GM19397 (cell line): ENCODE measurements around the gene BST1.

Experiments
- ATAC-seq: cut with Tn5 transposase; IDR thresholded peaks from one replicate; pipeline ENCODE4 v1.9.1; 2021; ENCODE audit warnings: mild to moderate bottlenecking, moderate library complexity; ENCODE audit not compliant: unreplicated experiment

BST1 gene

GRCh38 chr4:15676039-15676438, 26.8 kb upstream of the BST1 start:
- ATAC-seq, result no peak

- no peak for ATAC-seq
Observed at GRCh38 chr4:15676899-15677298, 26.0 kb upstream of the BST1 start.

GRCh38 chr4:15677507-15677988, 25.3 kb upstream of the BST1 start:
- no peak for ATAC-seq

- no peak for ATAC-seq
Observed at GRCh38 chr4:15681067-15681371, 21.8 kb upstream of the BST1 start.

- peak; percentile 92 for ATAC-seq
Observed at GRCh38 chr4:15681372-15682241, 21.3 kb upstream of the BST1 start, which contains the start of gene FAM200B. Gene FAM200B (plus strand): TSS chr4:15681827. CDS start chr4:15686978, 5,151 bp downstream.

GRCh38 chr4:15682242-15683142, 20.4 kb upstream of the BST1 start:
- no peak for ATAC-seq

- no peak for ATAC-seq
Observed at GRCh38 chr4:15683143-15683495, 19.7 kb upstream of the BST1 start.

- no peak for ATAC-seq
Observed at GRCh38 chr4:15684498-15684897, 18.4 kb upstream of the BST1 start.

- ATAC-seq, result no peak
Observed at GRCh38 chr4:15688051-15688450, 14.8 kb upstream of the BST1 start.

GRCh38 chr4:15689540-15689939, 13.3 kb upstream of the BST1 start:
- no peak for ATAC-seq

GRCh38 chr4:15690020-15690809, 12.7 kb upstream of the BST1 start:
- ATAC-seq, result no peak

GRCh38 chr4:15691346-15692135, 11.3 kb upstream of the BST1 start:
- no peak for ATAC-seq

GRCh38 chr4:15692602-15693001, 10.3 kb upstream of the BST1 start:
- ATAC-seq, result no peak

GRCh38 chr4:15694431-15694830, 8.4 kb upstream of the BST1 start:
- no peak for ATAC-seq

GRCh38 chr4:15695240-15695699, 7.6 kb upstream of the BST1 start:
- ATAC-seq, result no peak

- no peak for ATAC-seq
Observed at GRCh38 chr4:15695729-15696128, 7.1 kb upstream of the BST1 start.

GRCh38 chr4:15696866-15697265, 6.0 kb upstream of the BST1 start:
- no peak for ATAC-seq

- no peak for ATAC-seq
Observed at GRCh38 chr4:15703439-15703838, 574 bp downstream of the BST1 start.

- ATAC-seq, result no peak
Observed at GRCh38 chr4:15704129-15704528, 1.3 kb downstream of the BST1 start.
